HEK293T (cell line): Measurements from ENCODE around the gene GBE1.

Source experiments
- ARNT ChIP-seq: fragments of 450-650 bp; IDR thresholded peaks from 2 replicates; pipeline ENCODE4 v1.6.1; 2017; ENCODE audit warnings: mild to moderate bottlenecking
- BHLHE40 ChIP-seq: fragments of 450-650 bp; IDR thresholded peaks from 2 replicates; pipeline ENCODE4 v1.6.1; 2016; ENCODE audit warnings: mild to moderate bottlenecking, moderate library complexity, borderline replicate concordance
- ELF4 ChIP-seq: fragments of 450-650 bp; IDR thresholded peaks from 2 replicates; pipeline ENCODE4 v1.6.1; 2017; ENCODE audit warnings: antibody characterized with exemption
- FOXA1 ChIP-seq: fragments of 450-650 bp; IDR thresholded peaks from 2 replicates; pipeline ENCODE4 v1.6.1; 2016; ENCODE audit warnings: mild to moderate bottlenecking
- FOXK2 ChIP-seq: fragments of 450-650 bp; IDR thresholded peaks from 2 replicates; pipeline ENCODE4 v1.6.1; 2016; ENCODE audit warnings: mild to moderate bottlenecking
- HDGF ChIP-seq: fragments of 450-650 bp; IDR thresholded peaks from 2 replicates; pipeline ENCODE4 v1.6.1; 2017; ENCODE audit warnings: antibody characterized with exemption, borderline replicate concordance
- L3MBTL2 ChIP-seq: fragments of 450-650 bp; conservative IDR thresholded peaks from 2 replicates; pipeline ENCODE4 v1.6.1; 2016; ENCODE audit warnings: mild to moderate bottlenecking
- PKNOX1 ChIP-seq: fragments of 450-650 bp; IDR thresholded peaks from 2 replicates; pipeline ENCODE4 v1.6.1; 2016
- SP1 ChIP-seq: fragments of 450-650 bp; IDR thresholded peaks from 2 replicates; pipeline ENCODE4 v1.6.1; 2017
- SUZ12 ChIP-seq: fragments of 450-650 bp; IDR thresholded peaks from 2 replicates; pipeline ENCODE4 v1.6.1; 2016; ENCODE audit warnings: mild to moderate bottlenecking

- TF ChIP-seq ELF4: no peak
- TF ChIP-seq ARNT: no peak
- no peak for TF ChIP-seq FOXK2
- TF ChIP-seq PKNOX1: no peak
- no peak for TF ChIP-seq FOXA1
- no peak for TF ChIP-seq L3MBTL2
- TF ChIP-seq HDGF: no peak
- no peak for TF ChIP-seq SP1
- TF ChIP-seq BHLHE40: no peak
- TF ChIP-seq SUZ12: no peak
Measured at GRCh38 chr3:81799403-81799802, 38.0 kb upstream of the GBE1 start.
